ENCODE measurements around the gene SPRED2.

- no peak for TF ChIP-seq POLR2AphosphoS5 (IDR thresholded peaks at IDR 0.05; ENCODE audit: low read depth, low read length)
- TF ChIP-seq POLR2A (IDR thresholded peaks at IDR 0.05; ENCODE audit: low read depth, low read length), result no peak
Observed at GRCh38 chr2:65456886-65457285, 24.5 kb upstream of the SPRED2 start.
